CD4-positive, alpha-beta T cell (primary cell): ENCODE measurements around the gene ORM2. TPM values are rescaled to one million over a fixed set of nuclear protein-coding genes. Genes with fewer than 3 reads are reported as not detected.

Experiments used
- ATAC-seq: fragments of 200-7000 bp; cut with Tn5 transposase; one replicate; pipeline ENCODE4 v1.10.0; 2022; ENCODE audit warnings: mild to moderate bottlenecking; ENCODE audit not compliant: poor library complexity
- CTCF ChIA-PET: fragments of 350-600 bp; sonication (Branson Sonifier 250); formaldehyde crosslinking; loops from one replicate; lab custom pipeline; 2021; ENCODE audit warnings: antibody characterized with exemption, inconsistent platforms; lab: Charles Lee
- POLR2A ChIA-PET: fragments of 350-600 bp; sonication (Branson Sonifier 250); formaldehyde crosslinking; loops from one replicate; lab custom pipeline; 2021; ENCODE audit warnings: antibody characterized with exemption, inconsistent platforms; lab: Charles Lee
- DNase-seq, 14 experiments: peaks; one replicate each; pipeline ENCODE4 v3.0.0-alpha.2; 2013 to 2020; ENCODE audit warnings: mixed read lengths in 2 of 14
- H3K27ac ChIP-seq, 2 donors: one replicate each; pipeline versions ENCODE4 v1.5.1 to v1.7.0; 2013; ENCODE audit warnings: low read length in 2 of 2, low read depth in 1 of 2, mild to moderate bottlenecking in 1 of 2
- H3K27me3 ChIP-seq, 2 experiments: 1 replicate in 1 of 2; 2 replicates in 1 of 2; pipeline versions ENCODE4 v1.6.1 to v1.7.0; 2013; ENCODE audit warnings: low read length in 2 of 2, control low read depth in 1 of 2, mild to moderate bottlenecking in 1 of 2, moderate library complexity in 1 of 2; ENCODE audit not compliant: insufficient read depth in 2 of 2, control insufficient read depth in 1 of 2
- H3K36me3 ChIP-seq: one replicate; pipeline ENCODE4 v1.6.1; 2013; ENCODE audit warnings: low read length, control low read depth; ENCODE audit not compliant: insufficient read depth
- H3K4me1 ChIP-seq: one replicate; pipeline ENCODE4 v1.6.1; 2013; ENCODE audit warnings: low read length, control low read depth; ENCODE audit not compliant: insufficient read depth
- H3K4me3 ChIP-seq: one replicate; pipeline ENCODE4 v1.5.1; 2013; ENCODE audit warnings: mild to moderate bottlenecking, low read length, moderate library complexity
- H3K9me3 ChIP-seq, 2 experiments: 1 replicate in 1 of 2; 2 replicates in 1 of 2; pipeline versions ENCODE4 v1.6.1 to v1.7.0; 2013; ENCODE audit warnings: low read length in 2 of 2, mild to moderate bottlenecking in 2 of 2, control low read depth in 1 of 2, moderate library complexity in 1 of 2; ENCODE audit not compliant: control insufficient read depth in 1 of 2, insufficient read depth in 1 of 2
- H3K27ac Mint-ChIP-seq: one replicate; pipeline ENCODE4 v1.8.0; 2020; ENCODE audit warnings: mixed read lengths
- H3K27me3 Mint-ChIP-seq: one replicate; pipeline ENCODE4 v1.8.0; 2021; ENCODE audit warnings: mixed read lengths
- H3K36me3 Mint-ChIP-seq: one replicate; pipeline ENCODE4 v1.8.0; 2021; ENCODE audit warnings: low read depth, mixed read lengths
- H3K4me1 Mint-ChIP-seq: one replicate; pipeline ENCODE4 v1.8.0; 2021; ENCODE audit warnings: low read depth, mixed read lengths
- H3K4me3 Mint-ChIP-seq: one replicate; pipeline ENCODE4 v1.8.0; 2020; ENCODE audit warnings: mild to moderate bottlenecking, mixed read lengths
- H3K9me3 Mint-ChIP-seq: one replicate; pipeline ENCODE4 v1.8.0; 2020; ENCODE audit warnings: mixed read lengths
- CTCF ChIP-seq: fragments of 200-600 bp; IDR thresholded peaks from one replicate; pipeline ENCODE4 v1.8.0; 2022; ENCODE audit warnings: antibody characterized with exemption, mild to moderate bottlenecking
- intact Hi-C, 2 experiments: fragments of 100-400 bp; cut with DNase I in 1 of 2; cut with micrococcal nuclease in 1 of 2; formaldehyde crosslinking; loops; one replicate each; pipeline versions ENCODE4 v1.15.1 to v1.9.0; 2023 to 2025; cut with DNase I, micrococcal nuclease
- total RNA-seq, 174 experiments: library from RNA in 2 of 174; stranded (reverse) in 2 of 174; gene quantifications; one replicate each; pipeline ENCODE4 v1.2.3 and lab custom pipeline; 2021 to 2026

Gene ORM2
- total RNA-seq, 2 experiments from 2014 or later: not detected

GRCh38 chr9:114304416-114305188 is 25.1 kb upstream of the ORM2 start:
- no peak overlapping the region for H3K27ac ChIP-seq
- CTCF ChIA-PET: no interaction called here
- Mint-ChIP-seq H3K27ac (no peak overlapping the region), H3K4me3 (no peak overlapping the region), H3K4me1 (peaks cover 4% of the 10 kb centered on the region), H3K36me3 (no peaks in the 10 kb centered on the region), H3K27me3 (no peaks in the 10 kb centered on the region), H3K9me3 (no peaks in the 10 kb centered on the region)
- DNase-seq (peak in 1 of 14 experiments; percentile 17), ATAC-seq (no peak)
- POLR2A ChIA-PET: no interaction called here
- no peak for TF ChIP-seq CTCF
- no peak overlapping the region for H3K4me3 ChIP-seq
- H3K9me3 ChIP-seq: no peaks in the 10 kb centered on the region
- intact Hi-C loops: no loop called here
- H3K36me3 ChIP-seq: no peaks in the 10 kb centered on the region
- H3K4me1 ChIP-seq: peaks cover 6% of the 10 kb centered on the region
- H3K27me3 ChIP-seq: no peaks in the 10 kb centered on the region

GRCh38 chr9:114307899-114308267 is 21.8 kb upstream of the ORM2 start:
- H3K9me3 ChIP-seq: no peaks in the 10 kb centered on the region
- ATAC-seq (no peak), DNase-seq (no peak)
- peaks cover 6% of the 10 kb centered on the region for H3K4me1 ChIP-seq
- H3K4me3 Mint-ChIP-seq: no peak overlapping the region
- TF ChIP-seq CTCF: no peak
- H3K9me3 Mint-ChIP-seq: no peaks in the 10 kb centered on the region
- no peak overlapping the region for H3K27ac ChIP-seq
- H3K4me3 ChIP-seq: no peak overlapping the region
- H3K27me3 Mint-ChIP-seq: no peaks in the 10 kb centered on the region
- H3K27me3 ChIP-seq: no peaks in the 10 kb centered on the region
- no peak overlapping the region for H3K27ac Mint-ChIP-seq
- ChIA-PET CTCF (no interaction called here), POLR2A (no interaction called here)
- no peaks in the 10 kb centered on the region for H3K36me3 ChIP-seq
- intact Hi-C loops: no loop called here
- peaks cover 4% of the 10 kb centered on the region for H3K4me1 Mint-ChIP-seq
- H3K36me3 Mint-ChIP-seq: no peaks in the 10 kb centered on the region

- ATAC-seq: no peak
- H3K9me3 Mint-ChIP-seq: no peaks in the 10 kb centered on the region
- POLR2A ChIA-PET: no interaction called here
- Histone ChIP-seq H3K4me3 (no peak overlapping the region), H3K9me3 (no peaks in the 10 kb centered on the region), H3K36me3 (no peaks in the 10 kb centered on the region), H3K27me3 (no peaks in the 10 kb centered on the region), H3K4me1 (peaks cover 6% of the 10 kb centered on the region), H3K27ac (no peak overlapping the region)
- DNase-seq: no peak
- no peaks in the 10 kb centered on the region for H3K36me3 Mint-ChIP-seq
- peaks cover 4% of the 10 kb centered on the region for H3K4me1 Mint-ChIP-seq
- CTCF ChIA-PET: no interaction called here
- TF ChIP-seq CTCF: no peak
- H3K4me3 Mint-ChIP-seq: no peak overlapping the region
- H3K27me3 Mint-ChIP-seq: no peaks in the 10 kb centered on the region
- intact Hi-C loops: no loop called here
- H3K27ac Mint-ChIP-seq: no peak overlapping the region
These were observed 21.2 kb upstream of the ORM2 start for GRCh38 chr9:114308361-114308950.
